Nephron progenitor cell (in vitro differentiated cells): ENCODE results near the gene ACKR3.

Source experiments
- DNase-seq: peaks from one replicate; pipeline ENCODE4 v3.0.0; 2021
- H3K27ac Mint-ChIP-seq: 2 replicates; pipeline ENCODE4 v1.8.0; 2021; ENCODE audit warnings: mild to moderate bottlenecking, moderate library complexity, mixed read lengths
- H3K27me3 Mint-ChIP-seq: 2 replicates; pipeline ENCODE4 v1.8.0; 2021; ENCODE audit warnings: mild to moderate bottlenecking, low read depth, mixed read lengths; ENCODE audit not compliant: poor library complexity
- H3K36me3 Mint-ChIP-seq: 2 replicates; pipeline ENCODE4 v1.8.0; 2021; ENCODE audit warnings: low read depth, mixed read lengths
- H3K4me1 Mint-ChIP-seq: 2 replicates; pipeline ENCODE4 v1.8.0; 2021; ENCODE audit warnings: mixed read lengths
- H3K4me3 Mint-ChIP-seq: 2 replicates; pipeline ENCODE4 v1.8.0; 2021; ENCODE audit warnings: mild to moderate bottlenecking, moderate library complexity, mixed read lengths
- H3K9me3 Mint-ChIP-seq: 2 replicates; pipeline ENCODE4 v1.8.0; 2021; ENCODE audit warnings: mild to moderate bottlenecking, moderate library complexity, mixed read lengths
- TF ChIP-seq, protein P1 (sequence below): fragments of 200-600 bp; sonication (generic); IDR thresholded peaks from 2 replicates; pipeline ENCODE4 v1.5.0; 2021; ENCODE audit warnings: antibody characterized with exemption

ACKR3 gene

DNA sequence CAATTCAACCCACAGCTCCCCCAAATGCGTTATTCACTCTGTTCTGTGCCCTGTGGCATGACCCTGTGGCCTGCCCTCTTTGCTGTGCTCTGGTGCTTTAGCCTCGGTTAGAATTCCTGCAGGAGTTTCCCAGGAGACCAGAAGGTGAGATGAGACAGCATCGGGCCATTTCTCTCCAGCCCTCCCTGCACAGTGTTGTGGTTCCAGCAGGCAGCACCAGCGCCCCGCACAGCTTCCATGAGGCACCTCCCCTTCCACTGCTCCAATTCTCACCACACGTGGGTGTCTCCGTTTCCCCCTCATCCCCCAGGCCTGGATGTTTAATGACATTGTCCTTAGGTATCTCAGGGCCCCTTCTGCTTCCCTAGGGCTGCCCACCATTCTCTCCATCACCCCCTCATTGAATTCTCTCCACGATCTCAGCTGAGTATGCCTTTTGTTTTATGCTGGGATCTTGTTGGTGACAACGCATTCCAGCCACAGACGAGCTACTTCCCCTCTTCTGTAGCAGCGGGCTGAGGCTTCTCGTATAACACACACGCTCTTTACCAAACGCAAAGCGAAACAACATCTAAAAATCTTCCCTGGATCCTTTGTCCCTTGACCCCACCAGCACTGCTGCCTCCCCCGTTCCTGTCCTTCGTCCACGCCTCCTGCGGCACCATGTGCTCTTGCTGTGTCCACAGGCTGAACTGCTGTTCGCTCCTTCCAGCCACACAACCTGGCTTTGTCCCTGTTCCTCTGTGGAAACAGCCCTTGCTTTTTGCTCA is 35.1 kb downstream of the ACKR3 start:
- Mint-ChIP-seq H3K4me3 (no peak overlapping the region), H3K27me3 (peaks cover 20% of the 10 kb centered on the region), H3K27ac (peak overlapping the region; percentile 14), H3K9me3 (no peaks in the 10 kb centered on the region), H3K36me3 (no peaks in the 10 kb centered on the region), H3K4me1 (peaks cover 58% of the 10 kb centered on the region)
- no peak for DNase-seq
- TF ChIP-seq, protein P1, sequence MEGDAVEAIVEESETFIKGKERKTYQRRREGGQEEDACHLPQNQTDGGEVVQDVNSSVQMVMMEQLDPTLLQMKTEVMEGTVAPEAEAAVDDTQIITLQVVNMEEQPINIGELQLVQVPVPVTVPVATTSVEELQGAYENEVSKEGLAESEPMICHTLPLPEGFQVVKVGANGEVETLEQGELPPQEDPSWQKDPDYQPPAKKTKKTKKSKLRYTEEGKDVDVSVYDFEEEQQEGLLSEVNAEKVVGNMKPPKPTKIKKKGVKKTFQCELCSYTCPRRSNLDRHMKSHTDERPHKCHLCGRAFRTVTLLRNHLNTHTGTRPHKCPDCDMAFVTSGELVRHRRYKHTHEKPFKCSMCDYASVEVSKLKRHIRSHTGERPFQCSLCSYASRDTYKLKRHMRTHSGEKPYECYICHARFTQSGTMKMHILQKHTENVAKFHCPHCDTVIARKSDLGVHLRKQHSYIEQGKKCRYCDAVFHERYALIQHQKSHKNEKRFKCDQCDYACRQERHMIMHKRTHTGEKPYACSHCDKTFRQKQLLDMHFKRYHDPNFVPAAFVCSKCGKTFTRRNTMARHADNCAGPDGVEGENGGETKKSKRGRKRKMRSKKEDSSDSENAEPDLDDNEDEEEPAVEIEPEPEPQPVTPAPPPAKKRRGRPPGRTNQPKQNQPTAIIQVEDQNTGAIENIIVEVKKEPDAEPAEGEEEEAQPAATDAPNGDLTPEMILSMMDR, result no peak

DNA sequence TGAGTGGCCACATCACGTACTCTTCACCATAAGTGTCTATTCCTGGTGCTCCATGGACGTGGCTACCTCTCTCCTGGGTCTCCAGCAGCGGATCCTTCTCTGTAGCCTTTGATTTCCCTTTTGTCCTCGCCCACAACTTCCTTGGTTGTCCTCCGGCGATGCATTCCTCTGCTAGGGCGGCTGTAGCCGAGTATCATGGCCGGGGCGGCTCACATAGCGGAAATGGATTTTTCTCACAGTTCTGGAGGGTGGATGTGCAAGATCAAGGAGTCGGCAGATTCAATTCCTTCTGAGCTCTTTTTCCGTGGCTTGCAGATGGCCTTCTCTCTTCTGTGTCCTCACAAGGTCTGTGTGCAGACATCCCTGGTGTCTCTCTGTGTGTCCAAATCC is 35.7 kb downstream of the ACKR3 start:
- TF ChIP-seq, protein P1, result no peak
- Mint-ChIP-seq H3K36me3 (no peaks in the 10 kb centered on the region), H3K27ac (peak overlapping the region; percentile 14), H3K9me3 (no peaks in the 10 kb centered on the region), H3K4me1 (peaks cover 56% of the 10 kb centered on the region), H3K27me3 (peaks cover 14% of the 10 kb centered on the region), H3K4me3 (no peak overlapping the region)
- no peak for DNase-seq

GRCh38 chr2:236606023-236606422 is 36.4 kb downstream of the ACKR3 start:
- no peak overlapping the region for H3K27ac Mint-ChIP-seq

DNA sequence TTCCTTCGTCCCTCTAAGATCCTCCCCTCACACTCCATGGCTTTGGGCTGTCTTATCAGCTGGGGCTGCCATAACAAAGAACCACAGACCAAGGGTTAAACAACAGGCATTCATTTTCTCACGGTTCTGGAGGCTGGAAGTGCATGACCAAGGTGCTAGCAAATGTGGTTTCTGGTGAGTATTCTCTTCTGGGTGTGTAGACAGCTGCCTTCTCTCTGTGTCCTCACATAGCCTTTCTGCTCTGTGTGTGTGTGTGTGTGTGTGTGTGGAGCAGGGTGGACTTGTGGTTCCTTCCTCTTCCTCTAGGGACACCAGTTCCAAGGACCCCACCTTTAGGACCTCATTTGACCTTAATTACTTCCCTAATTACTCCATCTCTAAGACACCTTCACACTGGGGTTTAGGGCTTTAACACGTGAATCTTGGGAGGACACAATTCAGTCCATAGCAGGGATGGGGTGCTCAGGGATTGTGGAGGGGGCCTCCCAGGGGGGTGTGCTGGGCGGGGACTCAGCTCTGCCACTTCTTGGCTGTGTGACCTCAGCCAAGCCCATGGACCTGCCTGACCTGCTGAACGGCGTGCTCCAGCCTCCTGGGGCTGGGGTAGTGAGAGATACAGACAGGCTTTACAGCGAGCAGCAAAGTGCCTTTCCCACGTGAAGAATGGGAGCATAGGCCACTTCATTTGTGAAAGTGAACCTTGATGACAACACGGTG is 38.0 kb downstream of the ACKR3 start:
- TF ChIP-seq, protein P1, result no peak
- peaks cover 53% of the 10 kb centered on the region for H3K4me1 Mint-ChIP-seq
- no peak for DNase-seq
- no peaks in the 10 kb centered on the region for H3K36me3 Mint-ChIP-seq
- H3K9me3 Mint-ChIP-seq, result no peaks in the 10 kb centered on the region
- no peak overlapping the region for H3K4me3 Mint-ChIP-seq
- peaks cover 16% of the 10 kb centered on the region for H3K27me3 Mint-ChIP-seq
- no peak overlapping the region for H3K27ac Mint-ChIP-seq

More at GRCh38 chr2:236606023-236606422, 36.4 kb downstream of the ACKR3 start:
- Mint-ChIP-seq H3K4me1 (peaks cover 49% of the 10 kb centered on the region), H3K27me3 (peaks cover 10% of the 10 kb centered on the region), H3K9me3 (no peaks in the 10 kb centered on the region), H3K36me3 (no peaks in the 10 kb centered on the region), H3K4me3 (no peak overlapping the region)
- no peak for DNase-seq
- TF ChIP-seq, protein P1, result no peak

DNA sequence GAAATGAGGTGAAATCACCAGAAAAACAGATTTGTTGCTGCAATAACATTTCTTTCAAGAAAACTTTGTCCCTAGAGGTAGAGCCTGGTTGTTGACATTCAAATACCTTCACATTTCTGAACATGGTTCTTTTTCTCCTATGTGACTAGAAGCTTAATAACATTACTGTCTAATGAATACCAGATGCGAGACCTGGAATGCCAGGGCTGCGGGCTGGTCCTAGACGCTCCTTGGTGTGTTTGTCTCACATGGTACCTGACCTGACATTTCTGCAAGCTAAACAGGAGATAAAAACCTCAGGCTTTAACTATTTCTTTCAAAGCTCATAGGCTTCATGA is 38.5 kb downstream of the ACKR3 start:
- no peak overlapping the region for H3K4me3 Mint-ChIP-seq
- H3K27ac Mint-ChIP-seq, result no peak overlapping the region

More for the DNA sequence above, 38.5 kb downstream of the ACKR3 start:
- no peak for DNase-seq
- Mint-ChIP-seq H3K4me1 (peaks cover 53% of the 10 kb centered on the region), H3K27me3 (peaks cover 16% of the 10 kb centered on the region), H3K9me3 (no peaks in the 10 kb centered on the region), H3K36me3 (no peaks in the 10 kb centered on the region)
- TF ChIP-seq, protein P1, result no peak
